ENCODE measurements around the gene CCL4. TPM values are rescaled to one million over a fixed set of nuclear protein-coding genes. Genes with fewer than 3 reads are reported as not detected.

CCL4 gene
- polyA plus RNA-seq, 1 donor (not counting 4 experiments of a cell fraction or from before 2014, with no cell fraction given) = not detected

DNA sequence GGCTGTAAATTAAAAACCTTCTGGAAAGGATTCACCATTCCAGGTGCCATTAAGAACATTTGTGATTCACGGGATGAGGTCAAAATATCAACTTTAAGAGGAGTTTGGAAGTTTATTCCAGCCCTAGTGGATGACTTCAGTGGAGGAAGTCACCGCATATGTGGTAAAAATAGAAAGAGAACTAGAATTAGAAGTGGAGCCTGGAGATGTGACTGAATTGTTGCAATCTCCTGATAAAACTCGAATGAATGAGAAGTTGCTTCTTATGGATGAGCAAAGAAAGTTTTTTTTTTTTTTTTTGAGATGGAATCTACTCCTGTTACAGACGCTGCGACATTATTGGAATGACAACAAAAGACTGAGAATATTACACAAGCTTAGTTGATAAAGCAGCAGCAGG is 26.7 kb downstream of the CCL4 start:
- H3K36me3 ChIP-seq (ENCODE audit: control insufficient read depth in 2 of 2, extremely low read depth in 1 of 2, insufficient read depth in 2 of 2, low read length in 2 of 2) = no peaks in the 10 kb centered on the region
- peaks cover 4% of the 10 kb centered on the region for H3K27me3 ChIP-seq (ENCODE audit: control insufficient read depth, extremely low read depth, insufficient read depth, low read length)
- no peak overlapping the region for H2AFZ ChIP-seq (ENCODE audit: control insufficient read depth, low read length)
- no peak overlapping the region for H3K4me2 ChIP-seq (ENCODE audit: control insufficient read depth, extremely low read depth, insufficient read depth, low read depth, low read length)
- no peak overlapping the region for H3K4me3 ChIP-seq (ENCODE audit: control insufficient read depth in 2 of 3, extremely low read depth in 1 of 3, insufficient read depth in 2 of 3, low read depth in 1 of 3, low read length in 3 of 3)
- TF ChIP-seq EZH2 (IDR thresholded peaks at IDR 0.05; ENCODE audit: low read length) = no peak
- no peak for TF ChIP-seq CTCF (optimal IDR thresholded peaks at IDR 0.05 in 1 of 3, IDR thresholded peaks at IDR 0.05 in 1 of 3, conservative IDR thresholded peaks at IDR 0.05 in 1 of 3; ENCODE audit: extremely low read depth in 1 of 3, insufficient read depth in 2 of 3, low read length in 3 of 3)
- FAIRE-seq = no peak
- no peak overlapping the region for H3K9ac ChIP-seq (ENCODE audit: control insufficient read depth, extremely low read depth, insufficient read depth, low read length)
- DNase-seq (ENCODE audit: low read depth, low spot score) = no peak
- H3K4me1 ChIP-seq (ENCODE audit: control insufficient read depth, extremely low read depth, insufficient read depth, low read length) = no peaks in the 10 kb centered on the region
- no peaks in the 10 kb centered on the region for H3K9me1 ChIP-seq (ENCODE audit: control insufficient read depth, extremely low read depth, insufficient read depth, low read length)
- H3K79me2 ChIP-seq (ENCODE audit: control insufficient read depth, insufficient read depth, low read length) = no peaks in the 10 kb centered on the region
- H3K27ac ChIP-seq (ENCODE audit: control insufficient read depth, insufficient read depth, low read length) = no peak overlapping the region
- dilution Hi-C loops (cut with MboI; ENCODE audit: extremely low pct_ligation_motif_present, low sequenced_read_pairs) = loop anchor here (25.0 kb wide), 1 partner anchor 143 kb away; the partner anchor contains the start of genes CCL14 and CCL16
- H3K9me3 ChIP-seq (ENCODE audit: control insufficient read depth, low read depth, low read length) = no peaks in the 10 kb centered on the region
- H4K20me1 ChIP-seq (ENCODE audit: control insufficient read depth, extremely low read depth, insufficient read depth, low read length) = no peaks in the 10 kb centered on the region

GRCh38 chr17:36131421-36131820 is 27.8 kb downstream of the CCL4 start:
- no peaks in the 10 kb centered on the region for H3K9me1 ChIP-seq (ENCODE audit: control insufficient read depth, extremely low read depth, insufficient read depth, low read length)
- H3K27ac ChIP-seq (ENCODE audit: control insufficient read depth, insufficient read depth, low read length) = no peak overlapping the region
- no peaks in the 10 kb centered on the region for H3K79me2 ChIP-seq (ENCODE audit: control insufficient read depth, insufficient read depth, low read length)
- TF ChIP-seq CTCF (optimal IDR thresholded peaks at IDR 0.05 in 1 of 3, IDR thresholded peaks at IDR 0.05 in 1 of 3, conservative IDR thresholded peaks at IDR 0.05 in 1 of 3; ENCODE audit: extremely low read depth in 1 of 3, insufficient read depth in 2 of 3, low read length in 3 of 3) (no peak), EZH2 (IDR thresholded peaks at IDR 0.05; ENCODE audit: low read length) (no peak)
- peaks cover 4% of the 10 kb centered on the region for H3K27me3 ChIP-seq (ENCODE audit: control insufficient read depth, extremely low read depth, insufficient read depth, low read length)
- DNase-seq (ENCODE audit: low read depth, low spot score) (no peak), FAIRE-seq (no peak)
- H3K9me3 ChIP-seq (ENCODE audit: control insufficient read depth, low read depth, low read length) = no peaks in the 10 kb centered on the region
- H4K20me1 ChIP-seq (ENCODE audit: control insufficient read depth, extremely low read depth, insufficient read depth, low read length) = no peaks in the 10 kb centered on the region
- H2AFZ ChIP-seq (ENCODE audit: control insufficient read depth, low read length) = no peak overlapping the region
- no peak overlapping the region for H3K4me2 ChIP-seq (ENCODE audit: control insufficient read depth, extremely low read depth, insufficient read depth, low read depth, low read length)
- dilution Hi-C loops (cut with MboI; ENCODE audit: extremely low pct_ligation_motif_present, low sequenced_read_pairs) = loop anchor here (25.0 kb wide), 1 partner anchor 144 kb away; the partner anchor contains the start of genes CCL14 and CCL16
- H3K9ac ChIP-seq (ENCODE audit: control insufficient read depth, extremely low read depth, insufficient read depth, low read length) = no peak overlapping the region
- H3K36me3 ChIP-seq (ENCODE audit: control insufficient read depth in 2 of 2, extremely low read depth in 1 of 2, insufficient read depth in 2 of 2, low read length in 2 of 2) = no peaks in the 10 kb centered on the region
- H3K4me1 ChIP-seq (ENCODE audit: control insufficient read depth, extremely low read depth, insufficient read depth, low read length) = no peaks in the 10 kb centered on the region
- H3K4me3 ChIP-seq (ENCODE audit: control insufficient read depth in 2 of 3, extremely low read depth in 1 of 3, insufficient read depth in 2 of 3, low read depth in 1 of 3, low read length in 3 of 3) = no peak overlapping the region
